Activated CD4-positive, alpha-beta T cell treated with anti-CD3 and anti-CD28 coated beads for 36 hours (primary cell): ENCODE results near the gene NELL1. TPM values are rescaled to one million over a fixed set of nuclear protein-coding genes. Genes with fewer than 3 reads are reported as not detected.

Experiments used
- ATAC-seq: fragments of 200-7000 bp; cut with Tn5 transposase; one replicate; pipeline ENCODE4 v1.10.0; 2021; ENCODE audit warnings: mild to moderate bottlenecking, moderate library complexity
- CTCF ChIA-PET: fragments of 350-600 bp; sonication (Branson Sonifier 250); formaldehyde crosslinking; loops from one replicate; lab custom pipeline; 2021; ENCODE audit warnings: antibody characterized with exemption; lab: Charles Lee
- POLR2A ChIA-PET: fragments of 350-600 bp; sonication (Branson Sonifier 250); formaldehyde crosslinking; loops from one replicate; lab custom pipeline; 2021; ENCODE audit warnings: antibody characterized with exemption, inconsistent platforms; lab: Charles Lee
- DNase-seq: peaks from one replicate; pipeline ENCODE4 v3.0.0-alpha.2; 2020
- H3K27ac Mint-ChIP-seq: one replicate; pipeline ENCODE4 v1.8.0; 2021; ENCODE audit warnings: mixed read lengths
- H3K27me3 Mint-ChIP-seq: one replicate; pipeline ENCODE4 v1.8.0; 2021; ENCODE audit warnings: mixed read lengths
- H3K36me3 Mint-ChIP-seq: one replicate; pipeline ENCODE4 v1.8.0; 2021; ENCODE audit warnings: low read depth, mixed read lengths
- H3K4me1 Mint-ChIP-seq: one replicate; pipeline ENCODE4 v1.8.0; 2021; ENCODE audit warnings: mixed read lengths
- H3K4me3 Mint-ChIP-seq: one replicate; pipeline ENCODE4 v1.8.0; 2021; ENCODE audit warnings: mild to moderate bottlenecking, moderate library complexity, mixed read lengths
- H3K9me3 Mint-ChIP-seq: one replicate; pipeline ENCODE4 v1.8.0; 2021; ENCODE audit warnings: low read depth, mixed read lengths
- intact Hi-C, 2 experiments: fragments of 100-400 bp; cut with DNase I in 1 of 2; cut with micrococcal nuclease in 1 of 2; formaldehyde crosslinking; loops; one replicate each; pipeline versions ENCODE4 v1.14.2 to v1.15.1; 2022 to 2024; cut with DNase I, micrococcal nuclease
- total RNA-seq, 2 experiments: library from RNA; stranded (reverse); gene quantifications; one replicate each; pipeline ENCODE4 v1.2.3, GENCODE V29; 2021

The NELL1 gene
- total RNA-seq, 2 experiments from 2014 or later: not detected

DNA sequence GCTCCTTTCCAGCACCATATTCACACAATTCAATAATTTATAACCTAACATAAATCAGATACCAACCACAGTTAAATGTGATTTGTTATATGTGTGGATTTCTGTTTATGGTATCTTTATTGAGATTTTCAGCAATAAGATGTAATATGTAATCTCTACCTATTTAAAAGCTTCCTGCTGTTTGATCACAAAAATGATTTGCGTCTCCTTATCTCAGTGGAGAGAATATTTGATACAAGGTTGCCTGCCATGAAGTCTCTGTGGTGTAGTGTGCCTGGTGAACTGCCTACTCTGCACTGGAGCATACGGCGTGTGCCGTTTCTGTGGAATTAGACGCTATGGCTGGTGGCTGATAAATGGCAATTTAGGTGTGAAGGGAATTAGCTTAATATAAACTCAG, 741.1 kb downstream of the NELL1 start:
- Mint-ChIP-seq H3K36me3 (no peaks in the 10 kb centered on the region), H3K27me3 (no peaks in the 10 kb centered on the region), H3K9me3 (peaks cover 7% of the 10 kb centered on the region), H3K4me1 (no peaks in the 10 kb centered on the region), H3K27ac (no peak overlapping the region), H3K4me3 (no peak overlapping the region)
- ChIA-PET CTCF (interaction anchor here (0.8 kb wide), 1 partner anchor 694 kb away, joined by 3 read pairs; no protein-coding TSS in a partner anchor), POLR2A (no interaction called here)
- ATAC-seq (no peak), DNase-seq (no peak)
- intact Hi-C loops: no loop called here

- CTCF ChIA-PET: interaction anchor here (0.8 kb wide), 1 partner anchor 695 kb away, joined by 3 read pairs; no protein-coding TSS in a partner anchor
- intact Hi-C loops: no loop called here
- no peak overlapping the region for H3K4me3 Mint-ChIP-seq
These were observed 741.7 kb downstream of the NELL1 start for GRCh38 chr11:21411104-21411503.

GRCh38 chr11:21411597-21411996, 742.2 kb downstream of the NELL1 start:
- Mint-ChIP-seq H3K27ac (no peak overlapping the region), H3K4me1 (no peaks in the 10 kb centered on the region), H3K9me3 (peaks cover 7% of the 10 kb centered on the region), H3K36me3 (no peaks in the 10 kb centered on the region), H3K4me3 (no peak overlapping the region), H3K27me3 (no peaks in the 10 kb centered on the region)
- ATAC-seq (no peak), DNase-seq (no peak)
- ChIA-PET POLR2A (no interaction called here), CTCF (no interaction called here)
- intact Hi-C loops: no loop called here

More at GRCh38 chr11:21411104-21411503, 741.7 kb downstream of the NELL1 start:
- H3K4me1 Mint-ChIP-seq: no peaks in the 10 kb centered on the region
- POLR2A ChIA-PET: no interaction called here
- ATAC-seq: no peak
- DNase-seq: no peak
- no peaks in the 10 kb centered on the region for H3K27me3 Mint-ChIP-seq
- peaks cover 7% of the 10 kb centered on the region for H3K9me3 Mint-ChIP-seq
- H3K27ac Mint-ChIP-seq: no peak overlapping the region
- H3K36me3 Mint-ChIP-seq: no peaks in the 10 kb centered on the region

- H3K4me1 Mint-ChIP-seq: no peaks in the 10 kb centered on the region
- H3K36me3 Mint-ChIP-seq: no peaks in the 10 kb centered on the region
- POLR2A ChIA-PET: no interaction called here
These were observed 743.4 kb downstream of the NELL1 start for GRCh38 chr11:21412652-21413383.

DNA sequence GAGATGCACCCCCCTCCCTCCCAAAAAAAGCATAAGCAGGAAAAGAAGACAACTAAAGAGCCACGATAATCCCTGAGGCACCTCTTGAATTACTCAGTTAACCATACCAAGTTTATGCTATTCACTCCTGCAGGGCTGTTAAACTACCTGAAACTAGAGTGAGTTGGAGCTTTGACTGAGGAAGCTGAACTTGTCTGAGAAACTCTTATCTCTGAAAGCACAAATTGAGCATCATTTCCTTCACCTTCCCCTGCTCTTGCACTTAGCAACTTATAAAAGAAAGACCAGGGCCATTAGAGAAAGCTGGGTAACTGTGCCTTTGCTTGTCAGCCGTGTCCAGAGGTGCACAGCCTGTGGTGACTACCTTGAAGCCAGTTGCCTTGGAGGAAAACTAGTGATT, 745.6 kb downstream of the NELL1 start:
- Mint-ChIP-seq H3K4me1 (no peaks in the 10 kb centered on the region), H3K4me3 (no peak overlapping the region), H3K27ac (no peak overlapping the region), H3K27me3 (no peaks in the 10 kb centered on the region), H3K9me3 (peaks cover 4% of the 10 kb centered on the region), H3K36me3 (no peaks in the 10 kb centered on the region)
- POLR2A ChIA-PET: no interaction called here
- CTCF ChIA-PET: no interaction called here
- no peak for ATAC-seq
- intact Hi-C loops: no loop called here
- no peak for DNase-seq

More at GRCh38 chr11:21412652-21413383, 743.4 kb downstream of the NELL1 start:
- no peak overlapping the region for H3K4me3 Mint-ChIP-seq
- CTCF ChIA-PET: no interaction called here
- no peaks in the 10 kb centered on the region for H3K27me3 Mint-ChIP-seq
- peaks cover 7% of the 10 kb centered on the region for H3K9me3 Mint-ChIP-seq
- no peak for DNase-seq
- intact Hi-C loops: no loop called here
- H3K27ac Mint-ChIP-seq: no peak overlapping the region
- ATAC-seq: no peak

- no peak for DNase-seq
- H3K9me3 Mint-ChIP-seq: peaks cover 4% of the 10 kb centered on the region
- H3K4me1 Mint-ChIP-seq: no peaks in the 10 kb centered on the region
- CTCF ChIA-PET: no interaction called here
- no peak overlapping the region for H3K4me3 Mint-ChIP-seq
- intact Hi-C loops: no loop called here
- no peaks in the 10 kb centered on the region for H3K27me3 Mint-ChIP-seq
- H3K36me3 Mint-ChIP-seq: no peaks in the 10 kb centered on the region
- ATAC-seq: no peak
- POLR2A ChIA-PET: no interaction called here
- H3K27ac Mint-ChIP-seq: no peak overlapping the region
These were observed 746.2 kb downstream of the NELL1 start for GRCh38 chr11:21415606-21416005.

- H3K4me3 Mint-ChIP-seq: no peak overlapping the region
- H3K4me1 Mint-ChIP-seq: no peaks in the 10 kb centered on the region
- no peaks in the 10 kb centered on the region for H3K36me3 Mint-ChIP-seq
- H3K9me3 Mint-ChIP-seq: peaks cover 5% of the 10 kb centered on the region
- ATAC-seq (no peak), DNase-seq (no peak)
- no peaks in the 10 kb centered on the region for H3K27me3 Mint-ChIP-seq
- ChIA-PET POLR2A (no interaction called here), CTCF (no interaction called here)
- H3K27ac Mint-ChIP-seq: no peak overlapping the region
- intact Hi-C loops: no loop called here
These were observed 752.4 kb downstream of the NELL1 start for GRCh38 chr11:21421711-21422329.

- intact Hi-C loops: no loop called here
- ChIA-PET CTCF (interaction anchor here (0.8 kb wide), 1 partner anchor 22 kb away, joined by 3 read pairs; no protein-coding TSS in a partner anchor), POLR2A (no interaction called here)
These were observed 757.5 kb downstream of the NELL1 start for GRCh38 chr11:21426931-21427330.

DNA sequence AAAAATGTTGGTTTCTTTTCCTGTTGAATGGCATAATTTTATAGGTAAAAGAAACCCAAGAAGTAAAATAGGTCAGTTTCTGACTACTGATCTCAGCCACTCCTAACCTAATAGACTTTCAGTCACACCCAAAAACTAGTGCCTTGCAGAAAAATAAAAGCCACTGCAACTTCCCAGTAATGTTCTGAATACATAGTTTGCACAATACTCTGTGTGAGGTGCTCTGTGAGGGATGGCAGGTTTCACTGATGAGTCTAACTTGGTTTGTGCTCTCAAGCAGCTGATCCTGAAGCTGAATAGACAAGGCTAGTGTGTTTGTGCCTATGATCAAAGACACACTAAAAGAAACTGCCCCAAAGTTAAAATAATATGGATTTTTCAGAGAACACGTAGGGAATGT, 758.3 kb downstream of the NELL1 start:
- no peak overlapping the region for H3K4me3 Mint-ChIP-seq
- no peaks in the 10 kb centered on the region for H3K4me1 Mint-ChIP-seq
- ChIA-PET CTCF (no interaction called here), POLR2A (no interaction called here)
- H3K27ac Mint-ChIP-seq: no peak overlapping the region
- intact Hi-C loops: no loop called here
- H3K9me3 Mint-ChIP-seq: peaks cover 5% of the 10 kb centered on the region
- no peak for DNase-seq
- no peaks in the 10 kb centered on the region for H3K27me3 Mint-ChIP-seq
- no peak for ATAC-seq
- H3K36me3 Mint-ChIP-seq: no peaks in the 10 kb centered on the region

More at GRCh38 chr11:21426931-21427330, 757.5 kb downstream of the NELL1 start:
- DNase-seq (no peak), ATAC-seq (no peak)
- H3K27me3 Mint-ChIP-seq: no peaks in the 10 kb centered on the region
- H3K9me3 Mint-ChIP-seq: peaks cover 5% of the 10 kb centered on the region
- H3K4me3 Mint-ChIP-seq: no peak overlapping the region
- H3K36me3 Mint-ChIP-seq: no peaks in the 10 kb centered on the region
- no peak overlapping the region for H3K27ac Mint-ChIP-seq
- H3K4me1 Mint-ChIP-seq: no peaks in the 10 kb centered on the region

DNA sequence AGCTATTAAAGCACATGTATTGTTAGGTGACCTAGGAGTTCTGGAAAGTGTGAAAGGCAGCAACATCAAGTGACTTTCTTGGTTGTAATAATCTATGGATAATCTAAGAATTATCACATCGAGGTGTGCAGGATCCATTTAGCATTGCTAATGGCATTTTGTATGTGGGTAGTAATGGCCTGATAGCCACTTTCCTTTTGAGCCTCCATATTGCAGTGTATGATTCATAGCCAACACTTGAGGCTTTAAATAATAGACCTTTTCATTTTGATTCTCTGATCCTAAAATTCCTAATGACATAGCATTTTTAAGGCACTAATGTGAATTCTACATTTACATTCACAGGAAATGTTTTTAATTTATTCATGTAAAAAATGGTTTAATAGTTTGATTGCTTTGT, 759.4 kb downstream of the NELL1 start:
- Mint-ChIP-seq H3K27me3 (no peaks in the 10 kb centered on the region), H3K9me3 (peaks cover 5% of the 10 kb centered on the region), H3K4me3 (no peak overlapping the region), H3K36me3 (no peaks in the 10 kb centered on the region), H3K27ac (no peak overlapping the region), H3K4me1 (no peaks in the 10 kb centered on the region)
- intact Hi-C loops: no loop called here
- ChIA-PET POLR2A (no interaction called here), CTCF (no interaction called here)
- no peak for DNase-seq
- ATAC-seq: no peak

DNA sequence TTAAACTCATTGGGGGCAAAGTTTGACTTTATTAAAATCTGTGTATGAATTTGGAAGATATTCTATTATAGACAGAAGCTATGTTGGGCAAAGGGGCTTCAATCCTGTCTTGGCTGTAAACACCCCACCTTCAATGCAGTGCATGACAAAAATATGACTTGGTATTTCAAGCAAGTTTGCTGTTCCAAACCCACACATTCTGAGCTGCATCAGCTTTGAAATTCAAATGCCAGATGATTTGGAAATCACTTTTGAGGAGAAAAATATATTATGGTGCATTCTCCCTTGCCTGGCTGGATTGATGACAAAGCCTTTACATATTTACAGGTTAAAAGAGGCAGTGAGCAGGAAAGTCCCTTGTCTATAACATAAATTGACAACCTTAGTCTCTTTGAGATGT, 760.0 kb downstream of the NELL1 start:
- no peaks in the 10 kb centered on the region for H3K36me3 Mint-ChIP-seq
- ATAC-seq (no peak), DNase-seq (no peak)
- no peak overlapping the region for H3K27ac Mint-ChIP-seq
- POLR2A ChIA-PET: no interaction called here
- no peaks in the 10 kb centered on the region for H3K4me1 Mint-ChIP-seq
- intact Hi-C loops: no loop called here
- CTCF ChIA-PET: no interaction called here
- no peak overlapping the region for H3K4me3 Mint-ChIP-seq
- no peaks in the 10 kb centered on the region for H3K27me3 Mint-ChIP-seq
- peaks cover 5% of the 10 kb centered on the region for H3K9me3 Mint-ChIP-seq

DNA sequence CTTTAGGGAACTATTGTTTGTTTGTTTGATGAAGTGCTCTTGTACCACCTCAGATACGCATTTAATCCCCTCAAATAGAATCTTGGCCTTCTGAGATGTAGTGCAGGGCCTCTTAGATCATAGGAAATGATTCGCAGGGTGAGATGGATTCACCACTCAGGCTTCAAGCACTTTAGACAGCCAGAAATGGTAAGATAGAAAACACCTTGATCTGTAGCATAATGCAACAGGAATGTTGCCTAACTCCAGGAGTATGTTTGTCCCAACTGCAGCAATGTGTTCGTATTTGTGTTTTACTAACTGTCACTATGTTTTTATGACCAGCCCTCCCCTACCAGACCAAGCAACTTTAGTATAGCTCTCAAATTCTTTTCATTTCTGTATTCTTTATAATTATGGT, 761.2 kb downstream of the NELL1 start:
- H3K4me1 Mint-ChIP-seq: no peaks in the 10 kb centered on the region
- H3K36me3 Mint-ChIP-seq: no peaks in the 10 kb centered on the region
- intact Hi-C loops: no loop called here
- no peak for ATAC-seq
- H3K27me3 Mint-ChIP-seq: no peaks in the 10 kb centered on the region
- no peak overlapping the region for H3K4me3 Mint-ChIP-seq
- CTCF ChIA-PET: no interaction called here
- no peak overlapping the region for H3K27ac Mint-ChIP-seq
- H3K9me3 Mint-ChIP-seq: peaks cover 5% of the 10 kb centered on the region
- no peak for DNase-seq
- POLR2A ChIA-PET: no interaction called here
